Left lung (tissue), 10 donors: ENCODE results near the gene MYPOP. TPM values are rescaled to one million over a fixed set of nuclear protein-coding genes. Genes with fewer than 3 reads are reported as not detected.

Experiments
- ATAC-seq: fragments of 200-7000 bp; cut with Tn5 transposase; one replicate; pipeline ENCODE4 v1.9.1; 2020; ENCODE audit warnings: moderate library complexity
- DNase-seq, 4 donors: peaks; one replicate each; pipeline ENCODE4 v3.0.0-alpha.2; 2013 to 2020
- H3K27ac ChIP-seq, 2 donors: fragments of 200-600 bp; sonication (generic) in 1 of 2; one replicate each; pipeline versions ENCODE4 v1.5.0 to v1.8.0; 2020 to 2021
- H3K27me3 ChIP-seq, 2 donors: fragments of 200-600 bp; sonication (generic) in 1 of 2; one replicate each; pipeline versions ENCODE4 v1.5.0 to v1.8.0; 2020 to 2021
- H3K36me3 ChIP-seq, 2 donors: fragments of 200-600 bp; sonication (generic) in 1 of 2; one replicate each; pipeline versions ENCODE4 v1.5.0 to v1.8.0; 2020 to 2021
- H3K4me1 ChIP-seq, 2 donors: fragments of 200-600 bp; one replicate each; pipeline ENCODE4 v1.8.0; 2021
- H3K4me3 ChIP-seq, 2 donors: fragments of 200-600 bp; sonication (generic) in 1 of 2; one replicate each; pipeline versions ENCODE4 v1.5.0 to v1.8.0; 2020 to 2021; ENCODE audit warnings: mild to moderate bottlenecking in 1 of 2
- H3K9me3 ChIP-seq, 2 donors: fragments of 200-600 bp; sonication (generic) in 1 of 2; one replicate each; pipeline versions ENCODE4 v1.5.0 to v1.8.0; 2020 to 2021
- intact Hi-C, 2 donors: fragments of 100-400 bp; cut with DNase I; formaldehyde crosslinking; loops; one replicate each; pipeline versions ENCODE4 v1.11.2 to v1.14.2; 2022
- polyA plus RNA-seq, 6 donors: library from polyadenylated mRNA; unstranded; fragments of 120-200 nt; gene quantifications; one replicate each; pipeline ENCODE4 v1.2.1, GENCODE V29; 2013; ENCODE audit not compliant: insufficient read length in 6 of 6
- total RNA-seq, 2 donors: library from RNA; stranded (reverse); fragmentation: NEBNext Ultra II Directional; extraction: Animal tissue kit (Norgen Biotek cat#: 25700); gene quantifications; one replicate each; pipeline ENCODE4 v1.2.1, GENCODE V29; 2021
- TF ChIP-seq, protein P1 (sequence below), 2 donors: fragments of 200-600 bp; sonication (generic) in 1 of 2; IDR thresholded peaks; one replicate each; pipeline versions ENCODE4 v1.5.0 to v1.8.0; 2021; ENCODE audit warnings: antibody characterized with exemption in 2 of 2
- donor health status: DM: no; HTN: yes; CAD: no.
- donor health status: DM: no; HTN: no; CAD: no.

Gene MYPOP
- total and polyA plus RNA-seq, 8 donors = 3.6 to 8.7 (median 5.3) TPM

DNA sequence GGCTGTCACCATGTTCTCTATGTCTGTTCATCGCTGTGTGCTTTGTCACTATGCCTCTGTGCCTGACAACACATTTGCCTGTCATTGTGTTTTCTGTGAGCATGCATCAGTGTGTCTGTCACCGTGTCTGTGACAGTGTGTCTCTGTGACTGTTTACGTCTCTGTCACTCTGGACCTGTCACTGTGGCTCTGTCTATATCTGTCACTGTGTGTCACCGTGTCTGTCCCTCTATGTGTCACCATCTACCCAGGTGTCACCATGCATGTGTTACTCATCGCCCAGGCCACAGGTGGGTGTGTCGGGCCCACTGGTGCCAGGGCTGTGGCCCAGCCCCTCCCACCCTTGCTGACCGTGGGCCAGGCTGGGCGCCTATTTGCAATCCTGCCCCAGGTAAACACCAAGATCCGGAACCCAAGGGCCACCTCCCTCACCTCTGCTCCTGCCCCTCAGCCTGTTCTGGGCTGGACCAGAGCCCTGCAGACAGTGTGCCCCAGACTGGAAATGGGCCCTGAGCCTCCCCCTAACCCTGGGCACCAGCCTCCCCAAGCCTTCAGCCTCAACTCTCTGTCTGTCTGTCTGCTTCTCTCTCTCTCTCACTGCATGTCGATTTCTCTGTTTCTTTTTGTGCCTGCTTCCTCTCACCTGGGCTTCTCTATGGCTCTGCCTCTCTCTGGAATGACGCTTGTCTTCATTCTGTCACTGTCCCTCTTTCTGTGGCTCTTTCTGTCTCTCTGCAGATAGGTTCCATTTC lies 24.2 kb downstream of the MYPOP start:
- Histone ChIP-seq H3K36me3 (no peaks in the 10 kb centered on the region), H3K27me3 (peaks cover 0 to 35% of the 10 kb centered on the region in 2 donors), H3K4me3 (no peak overlapping the region), H3K9me3 (no peaks in the 10 kb centered on the region), H3K4me1 (peaks cover 19 to 20% of the 10 kb centered on the region in 2 donors), H3K27ac (no peak overlapping the region)
- intact Hi-C loops = no loop called here
- TF ChIP-seq, protein P1, sequence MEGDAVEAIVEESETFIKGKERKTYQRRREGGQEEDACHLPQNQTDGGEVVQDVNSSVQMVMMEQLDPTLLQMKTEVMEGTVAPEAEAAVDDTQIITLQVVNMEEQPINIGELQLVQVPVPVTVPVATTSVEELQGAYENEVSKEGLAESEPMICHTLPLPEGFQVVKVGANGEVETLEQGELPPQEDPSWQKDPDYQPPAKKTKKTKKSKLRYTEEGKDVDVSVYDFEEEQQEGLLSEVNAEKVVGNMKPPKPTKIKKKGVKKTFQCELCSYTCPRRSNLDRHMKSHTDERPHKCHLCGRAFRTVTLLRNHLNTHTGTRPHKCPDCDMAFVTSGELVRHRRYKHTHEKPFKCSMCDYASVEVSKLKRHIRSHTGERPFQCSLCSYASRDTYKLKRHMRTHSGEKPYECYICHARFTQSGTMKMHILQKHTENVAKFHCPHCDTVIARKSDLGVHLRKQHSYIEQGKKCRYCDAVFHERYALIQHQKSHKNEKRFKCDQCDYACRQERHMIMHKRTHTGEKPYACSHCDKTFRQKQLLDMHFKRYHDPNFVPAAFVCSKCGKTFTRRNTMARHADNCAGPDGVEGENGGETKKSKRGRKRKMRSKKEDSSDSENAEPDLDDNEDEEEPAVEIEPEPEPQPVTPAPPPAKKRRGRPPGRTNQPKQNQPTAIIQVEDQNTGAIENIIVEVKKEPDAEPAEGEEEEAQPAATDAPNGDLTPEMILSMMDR (IDR thresholded peaks at IDR 0.05) = no peak
- ATAC-seq = peak; percentile 52
- DNase-seq = peak in 1 of 4 donors; percentile 86

GRCh38 chr19:45876411-45877197 lies 25.8 kb downstream of the MYPOP start:
- peaks cover 0 to 35% of the 10 kb centered on the region in 2 donors for H3K27me3 ChIP-seq
- DNase-seq = peak in 3 of 4 donors; percentile 54 to 83 (median 62)
- TF ChIP-seq, protein P1 (IDR thresholded peaks at IDR 0.05) = no peak
- peak; percentile 77 for ATAC-seq
- no peaks in the 10 kb centered on the region for H3K9me3 ChIP-seq
- intact Hi-C loops = no loop called here
- peak overlapping the region; percentile 63 to 75 for H3K27ac ChIP-seq
- H3K36me3 ChIP-seq = no peaks in the 10 kb centered on the region
- H3K4me3 ChIP-seq = peak overlapping the region in 1 of 2 donors; percentile 18
- H3K4me1 ChIP-seq = peaks cover 9 to 10% of the 10 kb centered on the region in 2 donors

DNA sequence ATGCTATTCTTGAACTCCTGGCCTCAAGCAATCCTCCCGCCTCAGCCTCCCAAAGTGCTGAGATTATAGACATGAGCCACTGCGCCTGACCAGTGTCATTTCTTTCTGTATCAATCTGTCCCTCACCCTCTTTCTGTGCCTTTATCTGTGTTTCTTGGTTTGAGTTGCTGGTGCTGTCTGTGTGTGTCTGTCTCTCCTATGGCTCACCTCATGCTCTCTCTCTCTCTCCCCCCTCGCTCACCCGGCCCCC lies 26.3 kb downstream of the MYPOP start:
- H3K9me3 ChIP-seq = no peaks in the 10 kb centered on the region
- no peak overlapping the region for H3K4me3 ChIP-seq
- DNase-seq (no peak), ATAC-seq (peak; percentile 29)
- H3K27me3 ChIP-seq = peaks cover 0 to 35% of the 10 kb centered on the region in 2 donors
- intact Hi-C loops = no loop called here
- peak overlapping the region in 1 of 2 donors; percentile 75 for H3K27ac ChIP-seq
- no peaks in the 10 kb centered on the region for H3K36me3 ChIP-seq
- TF ChIP-seq, protein P1 (IDR thresholded peaks at IDR 0.05) = no peak
- peaks cover 9 to 10% of the 10 kb centered on the region in 2 donors for H3K4me1 ChIP-seq

- intact Hi-C loops = no loop called here
- peaks cover 9 to 10% of the 10 kb centered on the region in 2 donors for H3K4me1 ChIP-seq
- peaks cover 0 to 27% of the 10 kb centered on the region in 2 donors for H3K27me3 ChIP-seq
- ATAC-seq = no peak
- no peak overlapping the region for H3K4me3 ChIP-seq
- TF ChIP-seq, protein P1 (IDR thresholded peaks at IDR 0.05) = no peak
- H3K36me3 ChIP-seq = no peaks in the 10 kb centered on the region
- no peaks in the 10 kb centered on the region for H3K9me3 ChIP-seq
- no peak overlapping the region for H3K27ac ChIP-seq
- no peak for DNase-seq
Measured at GRCh38 chr19:45874620-45874966, 27.8 kb downstream of the MYPOP start.

DNA sequence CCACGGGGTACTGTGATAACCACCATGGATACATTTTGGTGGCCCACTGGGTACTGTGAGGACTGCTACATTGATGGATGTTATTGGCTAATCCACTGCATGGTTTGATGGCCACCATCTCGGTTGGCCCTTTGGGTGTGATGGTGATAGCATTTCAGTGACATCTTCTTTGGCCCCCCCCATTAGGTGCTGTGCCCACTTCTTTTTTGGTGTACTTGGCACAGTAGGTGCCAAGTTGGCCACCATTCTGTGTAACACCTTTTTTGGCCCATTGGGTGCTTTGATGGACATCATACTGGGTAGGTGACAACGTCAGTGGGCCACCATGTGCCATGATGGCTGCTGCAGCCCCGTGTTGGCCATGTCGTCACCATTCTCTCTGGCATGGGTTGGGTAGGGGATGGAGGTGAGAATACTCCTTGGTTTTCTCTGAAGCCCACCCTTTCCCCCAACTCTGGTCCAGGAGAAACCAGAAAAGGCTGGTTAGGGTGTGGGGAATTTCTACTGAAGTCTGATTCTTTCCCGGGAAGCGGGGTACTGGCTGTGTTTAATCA lies 29.1 kb downstream of the MYPOP start:
- H3K36me3 ChIP-seq = no peaks in the 10 kb centered on the region
- TF ChIP-seq, protein P1 (IDR thresholded peaks at IDR 0.05) = no peak
- peaks cover 9 to 10% of the 10 kb centered on the region in 2 donors for H3K4me1 ChIP-seq
- H3K9me3 ChIP-seq = no peaks in the 10 kb centered on the region
- ATAC-seq (no peak), DNase-seq (no peak)
- H3K27me3 ChIP-seq = peaks cover 0 to 27% of the 10 kb centered on the region in 2 donors
- no peak overlapping the region for H3K4me3 ChIP-seq
- H3K27ac ChIP-seq = no peak overlapping the region
- intact Hi-C loops = no loop called here
